ENCODE data around the gene SCN4B.

SCN4B gene

GRCh38 chr11:118148856-118149255 is 3.8 kb downstream of the SCN4B start:
- no peak overlapping the region for H3K4me3 ChIP-seq (ENCODE audit: low read depth, low read length)
- TF ChIP-seq, protein P1, sequence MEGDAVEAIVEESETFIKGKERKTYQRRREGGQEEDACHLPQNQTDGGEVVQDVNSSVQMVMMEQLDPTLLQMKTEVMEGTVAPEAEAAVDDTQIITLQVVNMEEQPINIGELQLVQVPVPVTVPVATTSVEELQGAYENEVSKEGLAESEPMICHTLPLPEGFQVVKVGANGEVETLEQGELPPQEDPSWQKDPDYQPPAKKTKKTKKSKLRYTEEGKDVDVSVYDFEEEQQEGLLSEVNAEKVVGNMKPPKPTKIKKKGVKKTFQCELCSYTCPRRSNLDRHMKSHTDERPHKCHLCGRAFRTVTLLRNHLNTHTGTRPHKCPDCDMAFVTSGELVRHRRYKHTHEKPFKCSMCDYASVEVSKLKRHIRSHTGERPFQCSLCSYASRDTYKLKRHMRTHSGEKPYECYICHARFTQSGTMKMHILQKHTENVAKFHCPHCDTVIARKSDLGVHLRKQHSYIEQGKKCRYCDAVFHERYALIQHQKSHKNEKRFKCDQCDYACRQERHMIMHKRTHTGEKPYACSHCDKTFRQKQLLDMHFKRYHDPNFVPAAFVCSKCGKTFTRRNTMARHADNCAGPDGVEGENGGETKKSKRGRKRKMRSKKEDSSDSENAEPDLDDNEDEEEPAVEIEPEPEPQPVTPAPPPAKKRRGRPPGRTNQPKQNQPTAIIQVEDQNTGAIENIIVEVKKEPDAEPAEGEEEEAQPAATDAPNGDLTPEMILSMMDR (IDR thresholded peaks at IDR 0.05; ENCODE audit: borderline replicate concordance, insufficient read depth, low read depth, low read length) = no peak

GRCh38 chr11:118148240-118148639 is 4.4 kb downstream of the SCN4B start:
- H3K4me3 ChIP-seq (ENCODE audit: low read depth, low read length) = no peak overlapping the region
- TF ChIP-seq, protein P1 (IDR thresholded peaks at IDR 0.05; ENCODE audit: borderline replicate concordance, insufficient read depth, low read depth, low read length) = no peak

- TF ChIP-seq, protein P1 (IDR thresholded peaks at IDR 0.05; ENCODE audit: borderline replicate concordance, insufficient read depth, low read depth, low read length) = no peak
- H3K4me3 ChIP-seq (ENCODE audit: low read depth, low read length) = no peak overlapping the region
Measured at GRCh38 chr11:118147502-118147901, 5.1 kb downstream of the SCN4B start.

- no peak overlapping the region for H3K4me3 ChIP-seq (ENCODE audit: low read depth, low read length)
- TF ChIP-seq, protein P1 (IDR thresholded peaks at IDR 0.05; ENCODE audit: borderline replicate concordance, insufficient read depth, low read depth, low read length) = no peak
Measured at GRCh38 chr11:118146554-118146953, 6.1 kb downstream of the SCN4B start.

DNA sequence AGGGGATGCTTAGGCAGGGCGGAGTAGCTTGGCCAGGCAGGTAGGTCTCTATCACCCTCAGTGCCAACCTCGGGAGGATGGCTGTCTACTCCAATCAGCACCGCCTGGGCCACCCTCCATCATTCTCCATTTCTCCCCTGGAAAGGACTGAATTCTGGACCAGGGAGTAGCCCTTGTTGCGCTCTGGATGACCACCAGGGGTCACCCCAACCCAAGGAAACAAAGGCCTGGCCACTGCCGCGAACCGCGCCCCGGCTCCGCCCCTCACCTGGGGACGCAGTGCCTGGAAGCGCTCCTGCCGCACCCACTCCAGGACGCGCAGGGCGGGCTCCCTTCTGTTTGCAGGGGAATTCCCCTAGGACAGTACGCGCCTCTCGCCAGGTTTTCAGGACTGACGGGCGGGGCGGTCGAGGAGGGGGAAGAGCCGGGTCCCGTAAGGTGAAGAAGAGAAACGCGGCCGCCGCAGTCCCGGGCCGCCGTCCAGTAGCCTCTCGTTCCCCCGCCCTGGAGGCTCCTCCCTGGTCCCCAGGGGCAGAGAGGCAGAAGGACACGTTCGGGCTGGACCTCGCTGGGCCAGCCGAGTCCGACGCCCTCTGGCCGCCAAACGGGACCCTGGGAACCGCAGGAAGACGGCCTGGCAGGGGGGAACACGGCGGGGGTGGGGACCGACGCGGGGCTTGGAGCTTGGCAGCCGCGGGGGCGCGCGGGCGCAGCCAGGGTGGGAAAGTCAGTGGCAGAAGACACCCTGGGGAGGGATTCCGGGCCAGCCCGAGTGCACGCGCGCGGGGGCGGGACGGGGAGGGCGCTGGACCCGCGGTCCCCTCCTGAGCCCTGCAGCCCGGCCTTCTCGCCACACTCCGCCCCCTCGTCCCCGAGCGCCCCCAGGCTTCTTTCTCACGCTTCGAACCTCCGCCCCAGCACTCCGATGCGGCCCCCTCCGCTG is 7.1 kb downstream of the SCN4B start:
- TF ChIP-seq, protein P1 (IDR thresholded peaks at IDR 0.05; ENCODE audit: borderline replicate concordance, insufficient read depth, low read depth, low read length) = peak; percentile 84
- peak overlapping the region; percentile 30 for H3K4me3 ChIP-seq (ENCODE audit: low read depth, low read length)

- TF ChIP-seq, protein P1 (IDR thresholded peaks at IDR 0.05; ENCODE audit: borderline replicate concordance, insufficient read depth, low read depth, low read length) = no peak
- no peak overlapping the region for H3K4me3 ChIP-seq (ENCODE audit: low read depth, low read length)
Measured at GRCh38 chr11:118144301-118145268, 8.0 kb downstream of the SCN4B start.

Measured in GM12875 (cell line).